Coronary artery (tissue), 2 donors: ENCODE measurements around the gene VEPH1.

Experiments used
- DNase-seq: peaks from one replicate; pipeline ENCODE4 v3.0.0-alpha.2; 2017; ENCODE audit warnings: low spot score
- H3K27ac ChIP-seq, 2 donors: fragments of 200-600 bp; sonication (generic); one replicate each; pipeline ENCODE4 v1.5.1; 2016 to 2019
- H3K4me3 ChIP-seq: fragments of 200-600 bp; sonication (generic); 2 replicates; pipeline ENCODE4 v1.5.1; 2016; ENCODE audit warnings: mild to moderate bottlenecking, moderate library complexity
- TF ChIP-seq, protein P1 (sequence below): fragments of 200-600 bp; sonication (generic); IDR thresholded peaks from one replicate; pipeline ENCODE4 v1.5.1; 2019; ENCODE audit warnings: antibody characterized with exemption

VEPH1 gene

DNA sequence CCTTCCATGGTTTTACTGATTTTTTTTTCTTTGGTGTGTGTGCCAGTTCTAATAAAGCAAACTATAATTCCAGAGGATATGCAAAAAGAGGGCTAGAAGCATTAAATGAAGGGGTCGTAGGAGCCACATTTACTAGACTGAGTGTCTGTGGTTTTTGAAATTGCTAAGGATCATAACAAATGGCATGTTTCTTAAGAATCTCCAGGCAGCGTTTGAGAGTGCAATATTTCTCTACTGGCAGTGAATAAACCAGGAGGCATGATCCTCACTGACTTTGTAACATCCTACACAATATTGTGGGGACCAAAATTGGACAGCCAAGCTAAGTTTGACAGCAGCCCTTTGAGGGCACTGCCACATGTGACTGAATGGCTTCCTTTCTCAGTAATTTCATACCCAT, 227.4 kb downstream of the VEPH1 start:
- H3K27ac ChIP-seq = no peak overlapping the region
- TF ChIP-seq, protein P1, sequence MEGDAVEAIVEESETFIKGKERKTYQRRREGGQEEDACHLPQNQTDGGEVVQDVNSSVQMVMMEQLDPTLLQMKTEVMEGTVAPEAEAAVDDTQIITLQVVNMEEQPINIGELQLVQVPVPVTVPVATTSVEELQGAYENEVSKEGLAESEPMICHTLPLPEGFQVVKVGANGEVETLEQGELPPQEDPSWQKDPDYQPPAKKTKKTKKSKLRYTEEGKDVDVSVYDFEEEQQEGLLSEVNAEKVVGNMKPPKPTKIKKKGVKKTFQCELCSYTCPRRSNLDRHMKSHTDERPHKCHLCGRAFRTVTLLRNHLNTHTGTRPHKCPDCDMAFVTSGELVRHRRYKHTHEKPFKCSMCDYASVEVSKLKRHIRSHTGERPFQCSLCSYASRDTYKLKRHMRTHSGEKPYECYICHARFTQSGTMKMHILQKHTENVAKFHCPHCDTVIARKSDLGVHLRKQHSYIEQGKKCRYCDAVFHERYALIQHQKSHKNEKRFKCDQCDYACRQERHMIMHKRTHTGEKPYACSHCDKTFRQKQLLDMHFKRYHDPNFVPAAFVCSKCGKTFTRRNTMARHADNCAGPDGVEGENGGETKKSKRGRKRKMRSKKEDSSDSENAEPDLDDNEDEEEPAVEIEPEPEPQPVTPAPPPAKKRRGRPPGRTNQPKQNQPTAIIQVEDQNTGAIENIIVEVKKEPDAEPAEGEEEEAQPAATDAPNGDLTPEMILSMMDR = no peak
- DNase-seq = no peak
- no peak overlapping the region for H3K4me3 ChIP-seq

DNA sequence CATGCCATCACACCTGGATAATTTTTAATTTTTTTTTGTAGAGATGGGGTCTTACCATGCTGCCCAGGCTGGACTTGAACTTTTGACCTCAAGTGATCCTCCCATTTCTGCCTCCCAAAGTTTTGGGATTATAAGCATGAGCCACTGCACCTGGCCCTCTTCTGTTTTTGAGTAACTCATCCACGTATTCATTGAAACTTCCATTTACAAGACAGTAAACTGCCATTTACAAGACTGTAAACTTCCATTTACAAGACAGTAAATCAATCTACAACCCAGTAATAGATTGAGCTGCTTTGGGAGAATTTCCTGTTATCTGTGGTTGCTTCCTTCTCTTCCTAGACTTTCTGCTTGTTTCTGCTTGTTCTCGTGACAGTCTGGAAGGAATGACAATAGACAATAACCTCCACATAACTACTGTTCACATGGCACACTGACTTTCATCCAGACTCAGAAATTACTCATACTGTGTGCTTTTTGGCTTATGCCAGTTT, 228.5 kb downstream of the VEPH1 start:
- DNase-seq = no peak
- TF ChIP-seq, protein P1 = no peak
- Histone ChIP-seq H3K4me3 (no peak overlapping the region), H3K27ac (no peak overlapping the region)

DNA sequence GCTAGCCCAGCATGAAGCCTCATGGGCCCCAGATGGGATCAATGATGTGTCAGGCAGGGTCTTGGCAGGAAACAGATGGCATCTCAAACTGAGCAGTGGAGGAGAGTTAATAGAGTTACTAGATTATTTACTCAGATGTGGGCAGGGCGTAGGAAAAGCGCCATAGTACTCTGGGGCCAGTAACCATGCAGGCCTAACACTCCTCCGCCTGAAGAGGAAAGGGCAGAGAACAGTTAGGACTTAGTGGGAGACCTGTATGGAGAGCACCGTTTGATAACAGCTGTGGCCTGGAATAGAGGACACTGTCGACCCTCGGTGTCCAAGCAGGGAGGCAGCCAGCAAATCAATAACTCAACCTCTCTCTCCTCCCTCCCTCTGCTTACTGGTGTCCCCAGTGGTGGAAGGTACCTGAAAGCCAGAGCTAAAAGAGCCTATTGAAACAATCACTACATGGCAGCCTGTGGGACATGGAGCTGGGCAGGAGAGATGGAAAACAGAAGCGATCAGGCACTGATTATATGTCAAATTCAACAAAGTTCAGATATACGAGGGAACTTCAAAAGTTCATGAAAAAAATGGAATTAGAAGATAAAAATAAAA, 231.8 kb downstream of the VEPH1 start:
- TF ChIP-seq, protein P1 = no peak
- H3K4me3 ChIP-seq = no peak overlapping the region
- DNase-seq = no peak
- H3K27ac ChIP-seq = no peak overlapping the region

DNA sequence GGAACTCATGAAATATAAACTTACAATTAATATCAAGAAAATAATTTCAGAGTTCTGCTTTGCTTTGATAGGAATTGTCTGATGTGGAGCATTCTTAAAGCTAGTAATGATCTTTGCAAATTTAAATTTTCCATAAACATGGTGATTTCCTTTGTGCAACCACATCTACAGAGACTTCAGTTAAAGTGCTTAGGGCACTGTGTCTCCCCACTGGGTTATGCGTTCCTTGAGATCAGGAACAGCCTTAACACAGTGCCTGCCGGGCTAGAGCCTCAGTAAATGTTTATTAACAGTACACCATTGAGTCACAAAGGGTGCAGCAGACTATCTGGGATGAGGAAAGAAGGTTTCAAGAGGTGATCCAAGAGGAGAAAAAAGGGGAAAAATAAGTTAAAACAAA, 235.2 kb downstream of the VEPH1 start:
- H3K4me3 ChIP-seq = no peak overlapping the region
- H3K27ac ChIP-seq = no peak overlapping the region
- TF ChIP-seq, protein P1 = no peak
- no peak for DNase-seq

DNA sequence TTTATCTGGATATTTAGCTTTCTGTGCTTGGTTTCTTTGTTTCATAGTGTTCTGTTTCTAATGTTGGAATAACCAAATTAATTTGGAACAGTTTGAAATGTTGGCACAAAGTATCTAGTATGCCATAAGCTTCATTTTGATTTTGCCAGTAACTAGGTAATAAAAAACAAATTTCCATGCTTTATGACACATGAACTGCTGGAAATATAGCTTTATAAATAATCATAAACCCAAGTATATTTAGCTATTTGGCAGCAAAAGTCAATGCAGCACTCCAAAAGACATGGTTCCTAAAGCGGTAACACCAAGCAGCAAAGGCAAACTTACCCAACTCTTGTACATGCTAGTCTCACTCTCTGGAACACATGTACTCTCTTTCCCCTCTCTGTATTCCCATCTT, 237.3 kb downstream of the VEPH1 start:
- no peak for DNase-seq
- TF ChIP-seq, protein P1 = no peak
- Histone ChIP-seq H3K4me3 (no peak overlapping the region), H3K27ac (no peak overlapping the region)

DNA sequence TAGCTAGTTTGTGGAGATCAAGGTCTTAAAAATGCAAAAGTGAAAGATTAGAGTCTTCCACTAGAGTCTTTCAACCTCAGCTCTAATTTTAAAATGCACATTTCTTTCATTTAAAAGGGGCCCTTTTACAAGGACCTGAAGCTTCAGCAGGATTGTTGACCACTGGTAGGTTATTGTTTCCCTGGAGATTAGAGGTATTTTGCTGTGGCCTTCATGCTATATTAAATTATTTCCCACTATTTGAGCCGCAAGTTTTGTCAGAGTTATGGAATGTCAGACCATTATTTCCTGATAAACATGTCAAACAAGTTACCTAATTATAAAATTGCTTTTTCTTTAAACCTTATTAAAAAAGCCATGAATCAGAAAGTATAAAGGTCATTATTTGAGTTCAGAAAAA, 240.2 kb downstream of the VEPH1 start:
- no peak overlapping the region for H3K27ac ChIP-seq
- no peak overlapping the region for H3K4me3 ChIP-seq
- TF ChIP-seq, protein P1 = no peak
- no peak for DNase-seq

DNA sequence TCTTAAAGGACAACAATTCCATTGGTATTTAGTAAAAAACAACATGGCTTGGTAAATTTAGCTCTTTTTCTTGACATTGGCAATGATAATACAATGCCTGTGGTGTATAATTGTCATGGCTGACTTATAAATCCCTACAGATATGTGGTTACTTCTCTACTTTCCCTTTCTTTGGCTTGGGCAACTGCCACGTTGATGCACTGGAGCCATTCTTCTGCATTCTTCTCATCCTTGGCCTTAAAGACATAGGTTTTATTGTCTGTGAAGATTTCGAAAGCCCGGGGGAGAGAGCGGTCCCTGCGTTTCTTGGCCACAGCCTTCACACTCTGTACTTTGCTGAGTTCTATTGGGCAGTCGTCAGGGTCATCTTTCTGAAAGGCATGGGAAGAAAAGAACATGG, 242.2 kb downstream of the VEPH1 start:
- Histone ChIP-seq H3K4me3 (no peak overlapping the region), H3K27ac (no peak overlapping the region)
- TF ChIP-seq, protein P1 = no peak
- DNase-seq = no peak
